Esophagus muscularis mucosa (tissue), 3 donors: ENCODE data around the gene DHX16.

Source experiments
- CTCF ChIP-seq, 3 experiments: fragments of 200-600 bp in 2 of 3; fragments of 450-650 bp in 1 of 3; sonication (generic) in 2 of 3; IDR thresholded peaks; one replicate each; pipeline ENCODE4 v1.5.1; 2017 to 2019; ENCODE audit warnings: antibody characterized with exemption in 3 of 3, mild to moderate bottlenecking in 2 of 3, moderate library complexity in 1 of 3
- POLR2A ChIP-seq: fragments of 450-650 bp; IDR thresholded peaks from one replicate; pipeline ENCODE4 v1.6.1; 2017; ENCODE audit warnings: antibody characterized with exemption, moderate library complexity, mild to moderate bottlenecking, low read depth

DNA sequence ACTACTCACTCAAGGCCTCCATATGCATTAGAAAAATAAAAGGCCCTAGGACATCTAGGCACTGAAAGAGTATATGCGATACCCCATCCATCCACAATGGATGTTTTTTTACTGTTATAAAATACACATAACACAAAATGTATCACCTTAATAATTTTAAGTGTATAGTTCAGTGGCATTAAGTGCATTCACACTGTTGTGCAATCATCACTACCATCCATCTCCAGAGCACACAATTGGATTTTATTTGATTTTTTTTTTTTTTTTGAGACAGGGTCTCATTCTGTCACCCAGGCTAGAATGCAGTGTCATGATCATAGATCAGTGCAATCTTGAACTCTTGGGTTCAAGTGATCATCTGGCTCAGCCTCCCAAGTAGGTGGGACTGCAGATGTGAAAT is 41.5 kb upstream of the DHX16 start:
- no peak for TF ChIP-seq CTCF (IDR thresholded peaks at IDR 0.05)
- no peak for TF ChIP-seq POLR2A
